GM12875 (cell line): Measurements from ENCODE around the gene GPC5.

Experiments used
- H3K4me3 ChIP-seq: one replicate; pipeline ENCODE4 v1.5.1; 2011; ENCODE audit warnings: low read depth, low read length, control low read depth
- TF ChIP-seq, protein P1 (sequence below): IDR thresholded peaks from 2 replicates; pipeline ENCODE4 v1.5.1; 2011; ENCODE audit warnings: low read depth, mild to moderate bottlenecking, control low read depth, inconsistent platforms, low read length, moderate library complexity, borderline replicate concordance; ENCODE audit not compliant: insufficient read depth

Gene GPC5

DNA sequence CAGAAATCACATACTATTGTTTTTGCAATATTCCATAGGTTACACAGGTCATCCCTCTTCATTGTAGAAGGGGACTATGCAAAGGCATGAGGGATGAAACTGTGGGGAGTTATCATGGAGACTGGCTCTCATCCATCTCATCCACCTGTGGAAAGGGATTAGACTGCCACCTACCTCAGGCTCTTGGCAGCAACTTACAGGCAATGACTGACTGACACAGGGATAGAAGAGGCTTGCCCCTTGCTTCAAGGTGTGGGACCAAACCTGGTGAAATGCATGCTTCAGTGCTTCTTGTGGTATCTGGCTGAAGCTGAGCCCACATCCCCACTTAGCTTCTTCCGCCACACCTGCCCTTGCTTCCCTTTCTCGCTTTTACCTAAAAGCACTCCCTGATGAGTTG lies 341.3 kb downstream of the GPC5 start:
- TF ChIP-seq, protein P1, sequence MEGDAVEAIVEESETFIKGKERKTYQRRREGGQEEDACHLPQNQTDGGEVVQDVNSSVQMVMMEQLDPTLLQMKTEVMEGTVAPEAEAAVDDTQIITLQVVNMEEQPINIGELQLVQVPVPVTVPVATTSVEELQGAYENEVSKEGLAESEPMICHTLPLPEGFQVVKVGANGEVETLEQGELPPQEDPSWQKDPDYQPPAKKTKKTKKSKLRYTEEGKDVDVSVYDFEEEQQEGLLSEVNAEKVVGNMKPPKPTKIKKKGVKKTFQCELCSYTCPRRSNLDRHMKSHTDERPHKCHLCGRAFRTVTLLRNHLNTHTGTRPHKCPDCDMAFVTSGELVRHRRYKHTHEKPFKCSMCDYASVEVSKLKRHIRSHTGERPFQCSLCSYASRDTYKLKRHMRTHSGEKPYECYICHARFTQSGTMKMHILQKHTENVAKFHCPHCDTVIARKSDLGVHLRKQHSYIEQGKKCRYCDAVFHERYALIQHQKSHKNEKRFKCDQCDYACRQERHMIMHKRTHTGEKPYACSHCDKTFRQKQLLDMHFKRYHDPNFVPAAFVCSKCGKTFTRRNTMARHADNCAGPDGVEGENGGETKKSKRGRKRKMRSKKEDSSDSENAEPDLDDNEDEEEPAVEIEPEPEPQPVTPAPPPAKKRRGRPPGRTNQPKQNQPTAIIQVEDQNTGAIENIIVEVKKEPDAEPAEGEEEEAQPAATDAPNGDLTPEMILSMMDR, result no peak
- H3K4me3 ChIP-seq, result no peak overlapping the region

- TF ChIP-seq, protein P1, result no peak
- no peak overlapping the region for H3K4me3 ChIP-seq
Observed at GRCh38 chr13:91740756-91741155, 342.3 kb downstream of the GPC5 start.

DNA sequence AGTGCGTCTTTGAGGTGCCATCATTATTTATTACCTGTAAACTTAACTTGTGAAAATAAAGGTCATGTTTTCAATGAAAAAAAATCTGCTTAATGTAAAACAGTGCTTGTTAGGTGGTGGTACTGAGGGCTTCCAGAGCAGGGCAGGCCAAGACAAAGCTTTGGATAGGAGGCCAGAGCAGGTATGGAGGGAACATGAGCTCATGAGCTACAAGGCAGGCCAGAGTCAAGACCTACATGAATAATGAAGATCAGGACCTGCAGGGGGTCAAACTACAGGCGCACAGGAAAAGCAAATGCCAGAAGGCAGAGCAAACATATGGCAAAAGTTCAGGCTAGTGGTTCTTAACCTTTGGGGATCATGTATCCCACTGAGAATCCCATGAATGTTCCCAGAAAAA lies 343.5 kb downstream of the GPC5 start:
- TF ChIP-seq, protein P1, result no peak
- H3K4me3 ChIP-seq, result no peak overlapping the region

DNA sequence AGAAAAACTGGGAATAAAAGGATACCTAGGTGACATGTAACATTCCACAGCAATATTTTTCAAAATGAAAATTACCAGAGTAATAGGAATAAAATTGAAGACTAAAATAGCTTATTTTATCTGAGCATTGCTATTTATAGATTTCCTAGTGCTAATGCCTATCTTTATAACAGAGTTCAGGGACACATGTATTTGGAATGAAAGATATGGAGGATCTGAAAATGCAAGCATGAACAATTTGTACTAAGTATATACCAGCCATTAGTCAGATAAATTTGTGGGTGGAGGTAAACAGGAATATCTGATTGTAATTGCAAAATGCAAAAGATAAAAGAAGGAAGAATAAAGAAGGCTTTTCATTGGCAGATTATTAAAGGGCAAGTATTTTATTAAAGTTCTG lies 345.9 kb downstream of the GPC5 start:
- TF ChIP-seq, protein P1, result no peak
- no peak overlapping the region for H3K4me3 ChIP-seq

GRCh38 chr13:91745967-91746366 lies 347.5 kb downstream of the GPC5 start:
- H3K4me3 ChIP-seq, result no peak overlapping the region
- TF ChIP-seq, protein P1, result no peak

- no peak overlapping the region for H3K4me3 ChIP-seq
- TF ChIP-seq, protein P1, result no peak
Observed at GRCh38 chr13:91747186-91747585, 348.8 kb downstream of the GPC5 start.

DNA sequence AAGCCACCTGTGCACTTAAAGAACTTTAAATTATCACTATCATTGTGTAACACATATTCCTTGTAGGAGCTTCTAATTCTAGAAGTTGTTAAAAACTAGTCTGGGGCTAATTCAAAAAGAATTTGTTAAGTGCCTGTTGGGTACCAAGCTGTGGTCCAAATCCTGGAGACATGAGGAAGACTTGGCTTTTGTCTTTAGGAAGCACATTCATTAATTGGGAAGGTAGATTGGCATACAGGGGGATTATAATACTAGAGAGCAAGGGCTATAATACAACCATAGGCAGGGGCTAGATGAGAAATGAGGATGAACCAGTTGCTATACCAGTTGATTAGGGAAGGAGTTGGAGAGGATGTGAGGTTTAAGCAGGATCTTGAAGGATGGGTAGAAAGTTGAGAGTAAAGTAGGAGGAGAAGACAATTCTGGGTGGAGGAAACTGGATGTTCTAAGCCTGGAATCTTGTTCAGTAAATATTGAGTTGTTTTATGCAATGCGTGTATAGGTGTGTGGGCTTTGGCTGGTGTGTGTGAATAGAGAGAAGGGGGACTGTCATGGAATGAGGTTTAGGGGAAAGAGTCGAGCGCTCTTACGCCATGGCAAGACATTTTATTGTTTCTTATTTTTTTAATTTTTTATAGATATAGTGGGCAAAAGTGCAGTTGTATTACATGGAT lies 350.1 kb downstream of the GPC5 start:
- TF ChIP-seq, protein P1, result no peak
- H3K4me3 ChIP-seq, result no peak overlapping the region
